Esophagus squamous epithelium (tissue), 5 donors: Measurements from ENCODE around the gene GTF2I. TPM values are rescaled to one million over a fixed set of nuclear protein-coding genes. Genes with fewer than 3 reads are reported as not detected.
A peak's percentile ranks its signal among the peaks of the same experiment; 100 is the strongest.
"Not testable (repeated sequence)": the region's sequence is repeated elsewhere in the genome, so short reads cannot be mapped to it uniquely, and the experiment has no call there.

ENCODE experiments used
- DNase-seq: peaks from one replicate; lab custom pipeline; 2025; lab: John Stamatoyannopoulos, UW
- H3K27ac ChIP-seq, 4 donors: fragments of 200-600 bp; sonication (generic); one replicate each; pipeline ENCODE4 v1.5.1; 2016 to 2019; ENCODE audit warnings: mild to moderate bottlenecking in 1 of 4
- H3K27me3 ChIP-seq, 4 donors: fragments of 200-600 bp; sonication (generic); 1 replicate in 3 of 4; 2 replicates in 1 of 4; pipeline versions ENCODE4 v1.5.1 to v1.6.0; 2017 to 2021; ENCODE audit warnings: antibody characterized with exemption in 1 of 4
- H3K36me3 ChIP-seq, 3 donors: fragments of 200-600 bp; sonication (generic); one replicate each; pipeline ENCODE4 v1.5.1; 2016 to 2019
- H3K4me1 ChIP-seq, 3 donors: fragments of 200-600 bp; sonication (generic); one replicate each; pipeline ENCODE4 v1.5.1; 2017 to 2019
- H3K4me3 ChIP-seq, 4 donors: fragments of 200-600 bp; sonication (generic); 1 replicate in 3 of 4; 2 replicates in 1 of 4; pipeline ENCODE4 v1.5.1; 2016 to 2019; ENCODE audit warnings: mild to moderate bottlenecking in 2 of 4, moderate library complexity in 1 of 4
- H3K9me3 ChIP-seq, 3 donors: fragments of 200-600 bp; sonication (generic); one replicate each; pipeline ENCODE4 v1.5.1; 2016 to 2019
- CTCF ChIP-seq, 6 experiments: fragments of 450-650 bp in 4 of 6; fragments of 200-600 bp in 2 of 6; sonication (generic) in 2 of 6; IDR thresholded peaks; one replicate each; pipeline ENCODE4 v1.5.1; 2016 to 2019; ENCODE audit warnings: antibody characterized with exemption in 6 of 6, mild to moderate bottlenecking in 4 of 6, moderate library complexity in 4 of 6
- POLR2A ChIP-seq, 4 donors: fragments of 450-650 bp; IDR thresholded peaks; one replicate each; pipeline ENCODE4 v1.6.1; 2017; ENCODE audit warnings: antibody characterized with exemption in 4 of 4, mild to moderate bottlenecking in 4 of 4, moderate library complexity in 3 of 4
- WGBS, 2 donors: methylation state at CpG; one replicate each; pipeline ENCODE4 v1.1.5; 2018; 5-methylcytosine and 5-hydroxymethylcytosine counted together
- intact Hi-C: fragments of 100-400 bp; cut with DNase I; formaldehyde crosslinking; loops from one replicate; pipeline ENCODE4 v1.15.0; 2022
- total RNA-seq, 4 donors: library from RNA; depleted of rRNA; stranded (reverse); fragments of >200 nt; gene quantifications; one replicate each; pipeline ENCODE4 v1.1.0, GENCODE V29; 2016
- donor health status: DM: yes; HTN: yes; CAD: no.

GTF2I gene
- total RNA-seq, 4 donors from 2014 or later: 104 to 146 (median 129) TPM

DNA sequence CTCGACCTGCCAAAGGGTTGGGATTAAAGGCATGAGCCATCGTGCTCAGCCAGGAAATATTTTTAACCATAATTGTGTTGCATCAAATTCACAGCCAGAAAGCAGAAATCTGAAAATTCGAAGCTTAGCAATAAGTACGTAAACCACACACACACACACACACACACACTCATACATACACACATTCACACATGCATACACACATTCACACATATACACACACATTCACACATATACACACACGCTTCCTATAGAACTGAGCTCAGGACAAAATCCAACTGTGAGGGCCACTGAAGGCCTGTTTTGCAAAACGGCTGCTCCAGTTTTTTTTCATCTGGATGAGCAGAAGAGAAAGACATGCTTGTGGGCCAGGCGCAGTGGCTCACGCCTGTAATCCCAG lies 25.0 kb upstream of the GTF2I start:
- DNase-seq: no peak
- H3K27ac ChIP-seq: no peak overlapping the region
- no peaks in the 10 kb centered on the region for H3K36me3 ChIP-seq
- TF ChIP-seq POLR2A (IDR thresholded peaks at IDR 0.05) (no peak), CTCF (IDR thresholded peaks at IDR 0.05) (no peak)
- peaks cover 5 to 42% (median 27%) of the 10 kb centered on the region in 3 donors for H3K4me1 ChIP-seq
- intact Hi-C loops: no loop called here
- H3K4me3 ChIP-seq: no peak overlapping the region
- H3K9me3 ChIP-seq: no peaks in the 10 kb centered on the region
- WGBS, 2 donors: 52 to 61% methylated on average over 6 to 7 of the region's 8 CpGs
- no peaks in the 10 kb centered on the region for H3K27me3 ChIP-seq

DNA sequence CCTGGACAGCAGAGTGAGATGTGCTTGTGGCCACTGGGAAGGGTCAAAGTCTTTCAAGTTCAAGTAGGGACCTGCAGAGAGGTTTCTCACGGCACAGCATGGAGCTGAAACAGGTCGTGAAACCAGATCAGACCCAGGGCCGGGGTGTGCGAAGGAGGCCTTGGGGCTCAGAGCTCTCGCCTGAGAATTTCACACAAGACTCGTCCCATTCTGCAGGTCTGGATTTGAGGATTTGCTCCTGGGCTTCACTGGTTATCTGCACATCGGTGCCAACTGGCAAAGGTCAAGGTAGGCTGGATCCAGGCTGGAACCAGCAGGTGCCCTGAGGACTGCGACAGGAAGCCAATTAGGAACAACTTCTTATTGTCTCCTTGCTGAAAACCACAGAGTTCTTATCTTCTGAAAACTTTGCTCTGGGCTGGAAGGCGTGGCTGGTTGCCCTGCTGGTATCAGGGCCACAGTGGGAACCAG lies 24.0 kb upstream of the GTF2I start:
- Histone ChIP-seq H3K36me3 (no peaks in the 10 kb centered on the region), H3K4me1 (peaks cover 5 to 32% (median 18%) of the 10 kb centered on the region in 3 donors), H3K27me3 (no peaks in the 10 kb centered on the region), H3K4me3 (no peak overlapping the region), H3K27ac (no peak overlapping the region), H3K9me3 (no peaks in the 10 kb centered on the region)
- DNase-seq: no peak
- TF ChIP-seq POLR2A (IDR thresholded peaks at IDR 0.05) (no peak), CTCF (IDR thresholded peaks at IDR 0.05) (no peak)
- intact Hi-C loops: no loop called here
- 35 to 76% methylated on average over 9 of the region's 9 CpGs for WGBS, 2 donors

DNA sequence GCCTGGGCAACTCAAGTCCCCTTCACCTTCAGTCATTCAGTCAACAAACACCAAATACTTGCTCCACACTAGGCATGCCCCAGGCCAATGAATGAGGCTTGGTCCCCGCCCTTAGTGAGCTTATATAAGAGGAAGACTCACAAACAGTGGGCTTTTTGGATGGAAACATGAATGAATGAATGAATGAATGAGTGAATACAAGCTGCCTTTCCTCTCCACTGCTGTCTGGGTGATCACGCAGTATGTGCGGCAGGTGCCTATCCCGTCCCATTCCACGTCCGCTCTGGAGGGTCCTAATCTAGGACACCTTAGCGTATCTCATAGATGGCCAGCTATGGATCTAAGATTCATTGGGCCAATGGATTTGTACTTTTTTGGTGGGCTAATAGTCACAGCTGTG lies 19.8 kb upstream of the GTF2I start:
- no peaks in the 10 kb centered on the region for H3K9me3 ChIP-seq
- H3K4me3 ChIP-seq: no peak overlapping the region
- no peak overlapping the region for H3K27ac ChIP-seq
- 94 to 99% methylated on average over 7 of the region's 7 CpGs for WGBS, 2 donors
- H3K27me3 ChIP-seq: no peaks in the 10 kb centered on the region
- no peaks in the 10 kb centered on the region for H3K36me3 ChIP-seq
- peaks cover 5 to 34% (median 15%) of the 10 kb centered on the region in 3 donors for H3K4me1 ChIP-seq
- intact Hi-C loops: no loop called here
- TF ChIP-seq POLR2A (IDR thresholded peaks at IDR 0.05) (no peak), CTCF (IDR thresholded peaks at IDR 0.05) (no peak)
- no peak for DNase-seq

- intact Hi-C loops, H3K4me1 ChIP-seq, H3K36me3 ChIP-seq, DNase-seq, H3K9me3 ChIP-seq, H3K27me3 ChIP-seq: not testable (repeated sequence)
- peak overlapping the region in 3 of 4 donors; percentile 13 to 54 (median 19) for H3K4me3 ChIP-seq
- peak overlapping the region in 1 of 4 donors; percentile 18 for H3K27ac ChIP-seq
- WGBS, 2 donors: 45 to 61% methylated on average over 9 of the region's 11 CpGs
Observed at GRCh38 chr7:74650055-74650454, 7.5 kb upstream of the GTF2I start.

GRCh38 chr7:74650493-74651132 lies 6.9 kb upstream of the GTF2I start:
- DNase-seq, intact Hi-C loops, H3K27me3 ChIP-seq, H3K36me3 ChIP-seq, H3K9me3 ChIP-seq, H3K27ac ChIP-seq: not testable (repeated sequence)
- WGBS, 2 donors: 65 to 72% methylated on average over 6 of the region's 9 CpGs
- Histone ChIP-seq H3K4me1 (peaks cover 0 to 11% (median 5%) of the 10 kb centered on the region in 3 donors), H3K4me3 (peak overlapping the region in 1 of 4 donors; percentile 13)

- H3K4me3 ChIP-seq, H3K27me3 ChIP-seq, H3K36me3 ChIP-seq, DNase-seq, H3K9me3 ChIP-seq, H3K27ac ChIP-seq, intact Hi-C loops: not testable (repeated sequence)
- 87 to 95% methylated on average over 11 to 12 of the region's 12 CpGs for WGBS, 2 donors
- peaks cover 4 to 16% (median 10%) of the 10 kb centered on the region in 3 donors for H3K4me1 ChIP-seq
Observed at GRCh38 chr7:74651133-74651504, 6.4 kb upstream of the GTF2I start.
